HG03469 (cell line): Measurements from ENCODE around the gene B3GLCT.

Experiments used
- ATAC-seq: cut with Tn5 transposase; IDR thresholded peaks from one replicate; pipeline ENCODE4 v1.9.1; 2021; ENCODE audit warnings: mild to moderate bottlenecking, moderate library complexity, moderate number of reproducible peaks; ENCODE audit not compliant: unreplicated experiment

The B3GLCT gene

DNA sequence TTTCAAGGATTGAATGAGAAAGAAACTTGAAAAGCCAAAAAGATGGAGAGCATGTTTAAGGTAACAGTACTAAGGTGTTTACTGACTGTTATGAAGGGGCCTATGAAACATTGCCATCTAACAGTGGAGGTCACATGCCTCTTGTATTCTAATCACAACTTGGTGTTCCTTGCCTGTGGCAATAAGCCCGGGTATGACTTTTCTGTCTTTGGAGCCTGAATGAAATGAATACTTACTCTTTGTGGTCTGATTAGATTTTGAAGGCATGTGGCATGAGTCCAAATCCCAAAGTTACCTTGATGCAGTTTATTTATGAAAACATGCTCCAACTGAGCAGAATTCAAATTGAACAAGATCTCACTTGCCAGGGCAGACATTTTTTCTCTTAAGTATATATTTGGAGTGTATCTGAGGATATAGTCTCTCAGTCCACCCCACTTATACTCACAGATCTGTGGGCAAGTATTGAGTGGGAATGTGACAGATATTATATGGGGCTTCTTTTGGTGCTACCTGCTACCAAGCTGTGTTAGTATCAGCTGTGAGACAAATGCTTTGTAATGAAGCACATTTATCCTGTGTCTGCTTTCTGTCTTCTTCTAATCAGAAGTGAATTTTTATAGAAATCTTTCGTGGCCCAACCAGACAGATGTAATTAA lies 67.5 kb downstream of the B3GLCT start:
- no peak for ATAC-seq

DNA sequence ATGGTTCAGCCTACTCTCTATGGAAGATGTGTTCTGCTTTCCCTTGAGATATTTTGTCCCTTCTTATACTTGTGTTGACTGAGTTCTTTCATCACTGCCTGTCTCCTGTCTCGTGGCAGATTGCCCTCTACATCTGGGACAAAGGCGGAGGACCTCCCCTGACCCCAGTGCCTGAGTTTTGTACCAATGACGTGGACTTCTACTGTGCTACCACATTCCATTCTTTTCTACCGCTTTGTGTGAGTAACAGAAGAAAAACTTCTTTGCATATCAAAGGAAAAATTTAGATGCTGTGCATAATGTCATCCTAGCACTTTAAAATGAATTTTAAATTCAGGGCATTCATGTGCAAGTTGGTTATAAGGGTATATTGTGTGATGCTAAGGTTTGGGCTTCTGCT lies 74.6 kb downstream of the B3GLCT start:
- no peak for ATAC-seq

DNA sequence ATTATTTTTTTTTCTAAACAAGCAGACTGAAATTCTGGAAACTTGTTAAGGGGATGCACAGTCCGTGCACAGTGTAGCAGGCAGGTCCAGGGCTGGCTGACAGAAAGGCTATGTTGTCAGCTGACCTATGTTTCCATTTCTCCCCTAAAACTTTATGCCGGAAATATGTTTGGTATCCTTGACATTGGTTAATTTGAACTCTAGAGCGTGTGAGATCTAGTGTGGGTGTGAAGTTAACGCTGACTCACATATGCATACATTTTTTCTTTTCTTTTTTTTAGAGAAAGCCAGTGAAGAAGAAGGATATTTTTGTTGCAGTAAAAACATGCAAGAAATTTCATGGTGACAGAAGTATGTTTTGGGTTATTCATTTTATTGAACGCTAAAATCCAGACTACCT lies 76.6 kb downstream of the B3GLCT start:
- ATAC-seq: no peak

DNA sequence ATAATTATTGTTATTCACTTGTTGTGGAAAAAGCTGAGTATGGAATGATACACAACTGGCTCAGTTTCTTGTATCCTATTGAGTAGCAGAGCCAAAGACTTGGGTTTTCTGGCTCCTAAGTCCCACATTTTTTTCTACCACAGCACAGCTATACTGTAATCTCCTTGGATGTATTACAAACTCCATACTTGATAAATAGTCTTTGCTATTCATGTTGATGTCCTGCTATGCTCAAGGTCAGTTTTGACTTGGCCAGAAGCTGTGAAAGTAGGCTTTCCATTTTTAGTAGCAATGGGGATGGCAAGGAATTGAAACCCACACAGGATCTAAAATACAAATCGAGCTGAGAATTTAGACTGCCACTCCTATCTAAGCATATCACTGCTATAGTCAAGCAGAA lies 79.1 kb downstream of the B3GLCT start:
- no peak for ATAC-seq

DNA sequence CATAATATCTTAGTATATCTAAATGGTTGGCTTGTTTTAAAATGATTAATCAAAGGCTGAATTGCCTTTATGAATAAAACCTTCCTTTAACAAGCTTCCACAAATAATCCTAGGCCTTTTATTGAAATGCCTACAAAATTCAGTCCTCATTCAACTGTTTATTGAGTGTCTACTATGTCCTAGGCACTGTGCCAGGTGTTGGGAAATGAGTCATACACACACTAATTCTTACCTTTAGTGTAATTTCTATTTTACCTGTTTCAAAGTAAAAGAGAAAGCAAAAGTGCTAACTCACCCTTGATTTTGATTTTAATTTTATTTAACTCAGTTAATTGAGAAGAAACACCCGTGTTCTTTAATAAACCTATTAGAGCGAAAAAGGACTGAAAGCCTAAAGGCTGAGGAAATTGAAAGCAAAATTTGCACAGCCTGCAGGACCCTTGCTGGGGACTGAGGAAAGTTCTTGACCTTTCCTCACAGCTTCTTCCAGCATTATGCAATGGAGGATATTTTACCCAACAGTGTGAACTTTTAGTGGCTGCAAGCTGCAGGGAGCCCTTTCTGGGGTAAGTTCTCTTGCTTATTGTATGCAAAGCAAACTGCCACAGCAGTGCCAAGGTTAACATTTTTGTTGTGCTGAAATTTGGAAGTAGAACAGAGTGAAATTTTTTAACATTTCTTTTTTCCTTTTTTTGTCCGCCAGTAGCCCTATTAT lies 83.1 kb downstream of the B3GLCT start:
- ATAC-seq: no peak

DNA sequence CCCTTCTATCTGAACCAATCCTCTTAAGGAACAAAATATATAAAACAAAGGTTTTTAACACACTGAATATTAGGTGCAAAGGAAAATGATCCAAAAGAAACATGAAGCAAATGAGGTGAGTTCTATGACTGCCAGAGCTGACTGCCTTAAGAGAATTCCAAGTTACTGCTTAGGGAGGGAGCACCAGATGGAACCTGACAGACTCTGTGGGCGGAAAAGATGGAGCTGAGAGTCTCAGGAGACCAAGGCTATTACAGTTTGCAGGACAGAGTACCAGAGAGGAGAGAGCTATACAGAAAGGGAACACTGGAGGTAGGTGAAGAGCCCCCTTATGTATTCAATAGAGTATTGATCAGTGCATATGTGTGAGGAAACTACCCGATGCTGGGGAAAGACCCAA lies 87.2 kb downstream of the B3GLCT start:
- no peak for ATAC-seq

DNA sequence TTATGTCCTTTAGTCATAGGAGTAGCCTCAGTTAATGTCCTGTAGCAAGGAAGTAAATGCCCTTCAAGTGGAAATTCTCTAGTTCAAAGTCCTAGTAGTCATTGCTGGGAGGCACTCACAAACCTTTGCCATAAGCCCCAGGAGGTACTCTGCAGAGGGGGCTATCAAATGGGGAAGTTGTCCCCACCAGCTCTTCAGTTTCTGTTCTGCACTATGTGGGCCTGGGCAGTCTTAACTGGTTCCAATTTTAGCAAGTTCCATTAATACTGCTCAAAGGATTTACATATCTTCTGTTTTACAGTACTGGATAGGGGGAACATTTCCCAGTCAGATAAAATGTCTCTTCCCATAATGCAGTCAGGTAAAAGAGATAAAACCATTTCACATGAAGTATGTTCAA lies 101.3 kb downstream of the B3GLCT start:
- no peak for ATAC-seq

DNA sequence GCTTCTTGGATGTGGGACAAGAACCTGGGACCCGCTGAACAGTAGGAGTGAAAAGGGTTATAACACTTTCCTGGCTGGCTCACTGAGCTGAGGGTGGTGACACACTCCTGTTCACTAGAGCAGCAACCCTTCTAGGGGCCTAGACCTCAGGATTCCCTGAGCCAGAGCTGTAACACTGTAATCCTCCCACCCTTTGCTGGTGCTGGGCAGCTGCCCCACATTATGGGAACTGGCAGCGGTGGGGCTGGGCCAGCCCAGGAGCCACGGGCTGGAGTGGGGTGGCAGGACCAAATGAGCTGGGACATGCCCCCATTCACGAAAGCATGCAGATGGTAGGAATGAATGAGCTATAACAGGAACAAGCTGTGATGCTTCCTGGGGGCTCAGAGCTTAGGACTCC lies 110.6 kb downstream of the B3GLCT start:
- ATAC-seq: no peak

DNA sequence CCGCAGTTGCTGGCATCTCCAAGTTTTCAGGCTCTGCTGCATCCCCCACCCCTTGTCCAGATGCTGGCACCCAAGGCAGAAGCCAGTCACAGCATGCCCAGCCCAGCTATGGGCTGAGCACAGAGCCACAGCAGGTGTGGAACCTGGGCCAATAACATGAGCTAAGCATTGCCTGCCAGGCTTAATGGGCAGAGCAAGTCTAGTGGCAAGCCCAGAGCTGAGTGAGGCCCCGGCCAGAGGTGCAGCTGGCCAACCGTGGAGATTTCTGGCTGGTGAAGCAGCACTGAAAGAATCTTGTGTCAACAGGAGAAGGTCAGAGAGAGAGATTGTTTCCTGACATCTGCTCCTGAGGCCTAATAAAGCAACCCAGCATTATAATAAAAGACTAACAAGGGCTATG lies 111.0 kb downstream of the B3GLCT start:
- ATAC-seq: no peak

DNA sequence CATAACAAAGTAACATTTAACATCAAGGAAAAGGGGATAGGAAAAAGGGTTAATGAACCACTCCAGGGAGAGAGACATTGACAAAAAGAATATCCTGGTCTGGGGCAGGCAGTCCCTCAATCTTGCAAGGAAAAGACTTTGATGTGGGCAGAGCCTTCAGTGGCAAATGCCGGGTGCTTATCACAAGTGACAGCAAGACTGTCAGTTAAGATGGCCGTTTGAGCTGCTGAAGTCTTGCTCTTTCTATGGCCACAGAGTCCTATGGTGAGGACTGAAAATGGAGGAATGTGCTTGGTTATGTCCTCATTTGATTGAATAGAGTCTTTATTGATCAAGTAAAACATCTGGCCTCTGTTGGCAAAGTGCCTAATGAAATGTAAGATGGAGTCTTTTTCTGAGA lies 112.1 kb downstream of the B3GLCT start:
- no peak for ATAC-seq

DNA sequence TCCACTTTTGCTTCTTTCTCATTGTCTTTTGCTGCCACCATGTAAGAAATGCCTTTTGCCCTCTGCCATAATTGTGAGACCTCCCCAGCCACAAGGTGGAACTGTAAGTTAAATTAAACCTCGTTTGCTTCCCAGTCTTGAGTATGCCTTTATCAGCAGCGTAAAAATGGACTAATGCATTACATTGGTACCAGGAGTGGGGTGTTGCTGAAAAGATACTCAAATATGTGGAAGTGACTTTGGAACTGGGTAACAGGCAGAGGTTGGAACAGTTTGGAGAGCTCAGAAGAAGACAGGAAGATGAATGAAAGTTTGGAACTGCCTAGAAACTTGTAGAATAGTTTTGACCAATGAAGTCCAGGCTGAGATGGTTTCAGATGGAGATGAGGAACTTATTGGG lies 115.2 kb downstream of the B3GLCT start:
- ATAC-seq: no peak

DNA sequence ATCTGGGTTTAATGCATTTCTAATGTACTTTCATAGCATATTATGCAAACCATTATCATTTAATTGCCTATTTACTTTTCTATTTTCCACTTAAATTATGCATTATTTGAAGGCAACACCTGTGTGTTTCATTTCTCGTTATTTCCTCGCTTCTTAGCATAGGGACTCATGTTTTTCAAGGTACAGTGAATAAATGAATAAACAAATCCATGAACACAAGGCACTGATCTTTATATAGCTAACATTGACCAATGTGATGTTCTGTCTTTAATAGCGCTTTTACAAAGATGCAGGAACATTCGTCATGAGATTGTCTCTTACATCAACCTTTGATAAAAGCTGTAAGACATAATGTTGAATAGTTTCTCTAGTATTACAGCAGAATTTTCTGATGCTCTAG lies 121.2 kb downstream of the B3GLCT start:
- ATAC-seq: no peak

DNA sequence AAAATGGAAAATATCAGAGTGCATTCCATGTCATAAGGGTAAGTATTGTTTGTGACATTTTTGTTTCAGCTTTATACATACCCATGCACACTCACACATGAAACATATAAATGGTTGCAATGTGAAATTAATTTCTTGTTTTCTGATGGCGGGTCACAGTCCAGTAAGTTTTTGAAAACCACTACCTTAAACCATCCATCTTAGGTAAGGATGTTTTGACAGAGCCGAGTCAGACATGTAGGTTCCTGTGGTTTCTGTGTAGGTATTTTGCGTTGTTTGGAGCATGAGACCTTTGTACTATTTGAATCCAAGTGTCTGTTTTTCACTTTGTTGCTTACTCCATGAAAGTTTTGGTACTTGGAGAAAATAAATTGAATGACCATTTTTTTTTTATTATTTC lies 121.7 kb downstream of the B3GLCT start:
- ATAC-seq: no peak

DNA sequence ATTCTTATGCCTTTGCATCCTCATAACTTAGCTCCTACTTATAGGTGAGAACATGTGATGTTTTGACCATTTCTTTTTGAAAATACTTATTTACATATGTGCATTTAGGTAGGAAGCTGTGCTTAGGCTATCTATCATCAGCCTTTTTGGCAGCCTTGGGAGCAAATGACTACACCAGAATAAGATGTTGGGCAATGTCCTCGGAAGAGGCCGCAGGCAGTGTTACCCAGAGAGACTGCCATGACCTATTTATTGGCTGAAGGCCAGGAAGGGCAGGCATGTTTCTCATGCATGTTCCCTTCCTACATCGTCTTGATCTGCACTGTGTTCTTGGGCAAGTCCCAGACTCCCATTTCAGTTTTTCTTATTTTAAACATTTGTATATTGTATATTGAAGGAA lies 122.3 kb downstream of the B3GLCT start:
- no peak for ATAC-seq

DNA sequence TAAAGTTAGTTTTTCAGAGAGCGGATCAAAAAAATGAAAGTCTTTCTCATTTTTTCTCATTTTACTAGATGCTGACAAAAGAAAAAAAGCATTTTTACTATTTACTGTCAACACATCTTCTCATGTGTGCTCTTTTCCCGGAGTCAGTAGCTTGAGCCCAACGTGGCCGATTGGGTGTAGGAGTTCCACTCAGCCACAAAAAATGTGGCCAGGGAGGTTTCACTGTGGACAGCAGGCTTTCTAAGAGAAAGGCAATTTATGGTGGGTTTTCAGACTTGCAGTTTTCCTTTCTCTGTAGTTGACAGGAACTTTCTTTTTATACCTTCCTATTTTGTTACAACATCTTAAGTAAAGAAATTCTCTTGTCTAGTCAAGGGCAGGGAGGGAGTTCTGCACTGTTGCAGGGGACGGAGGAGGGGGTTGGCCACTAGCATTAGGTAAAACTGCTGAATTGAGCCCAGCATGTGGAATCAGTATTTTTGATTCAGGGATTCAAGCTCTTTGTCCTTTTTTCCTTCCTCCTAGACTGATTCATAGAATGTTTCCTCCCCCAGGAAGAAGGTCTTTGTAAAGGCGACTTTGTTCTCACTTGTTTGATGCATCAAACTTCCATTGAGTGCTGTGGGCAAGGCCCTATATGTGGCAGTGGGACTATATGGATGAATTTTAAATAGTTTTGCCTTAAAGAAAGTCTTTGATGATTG lies 123.1 kb downstream of the B3GLCT start:
- ATAC-seq: no peak

DNA sequence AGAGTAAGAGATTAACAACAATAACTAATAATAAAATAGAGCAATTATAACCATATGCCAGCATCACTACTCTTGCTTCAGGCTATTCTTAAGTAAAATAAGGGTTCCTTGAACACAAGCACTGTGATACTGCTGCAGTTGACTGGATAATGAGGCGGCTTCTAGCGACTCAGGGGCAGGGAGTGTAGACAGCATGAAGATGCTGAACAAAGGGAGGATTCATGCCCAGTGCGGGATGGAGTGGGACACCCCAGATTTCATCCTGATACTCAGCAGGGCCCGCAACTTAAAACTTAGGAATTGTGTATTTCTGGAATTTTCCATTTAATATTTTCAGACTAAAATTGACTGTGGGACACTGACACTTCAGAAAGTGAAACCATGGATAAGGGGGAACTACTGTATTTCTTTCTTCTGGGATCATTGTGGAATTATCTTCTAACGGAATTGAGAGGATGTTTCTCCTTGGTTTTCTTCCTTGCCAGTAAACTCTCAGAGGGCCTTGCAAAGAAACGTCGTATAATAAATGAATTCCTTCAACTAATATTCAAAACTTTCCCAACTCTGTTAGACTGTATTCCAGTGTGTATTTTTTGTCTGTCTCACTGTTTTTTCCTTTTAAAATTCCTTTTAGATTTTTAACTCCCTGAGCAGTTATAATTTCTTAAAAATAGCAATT lies 127.5 kb downstream of the B3GLCT start:
- no peak for ATAC-seq

DNA sequence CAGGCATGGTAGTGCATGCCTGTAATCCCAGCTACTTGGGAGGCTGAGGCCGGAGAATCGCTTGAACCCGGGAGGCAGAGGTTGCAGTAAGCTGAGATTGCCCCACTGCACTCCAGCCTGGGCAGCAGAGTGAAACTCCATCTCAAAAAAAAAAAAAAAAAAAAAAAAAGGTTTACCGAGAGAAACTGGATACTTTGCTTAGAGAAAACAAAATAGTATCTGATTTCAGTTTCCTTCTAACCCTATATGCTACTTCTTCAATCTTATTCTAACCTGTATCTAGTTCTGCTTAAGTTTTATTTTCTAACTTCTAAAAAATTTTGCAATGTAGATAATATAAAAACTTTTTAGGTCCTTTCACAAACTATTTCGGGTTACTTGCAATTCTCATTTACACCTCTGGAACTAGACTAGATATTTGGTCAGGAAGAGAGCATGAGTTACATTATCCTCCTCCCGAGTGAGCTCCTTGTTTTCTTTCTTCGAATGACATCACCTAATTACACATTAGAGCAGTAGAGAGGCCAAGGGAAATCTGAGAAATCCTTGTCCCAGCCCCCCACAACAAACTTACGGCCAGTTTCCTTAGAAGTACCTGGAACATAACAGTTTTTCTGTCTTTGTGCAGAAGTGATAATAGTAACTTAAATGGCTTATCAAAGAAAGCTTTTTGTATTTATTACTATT lies 128.9 kb downstream of the B3GLCT start:
- ATAC-seq: no peak

DNA sequence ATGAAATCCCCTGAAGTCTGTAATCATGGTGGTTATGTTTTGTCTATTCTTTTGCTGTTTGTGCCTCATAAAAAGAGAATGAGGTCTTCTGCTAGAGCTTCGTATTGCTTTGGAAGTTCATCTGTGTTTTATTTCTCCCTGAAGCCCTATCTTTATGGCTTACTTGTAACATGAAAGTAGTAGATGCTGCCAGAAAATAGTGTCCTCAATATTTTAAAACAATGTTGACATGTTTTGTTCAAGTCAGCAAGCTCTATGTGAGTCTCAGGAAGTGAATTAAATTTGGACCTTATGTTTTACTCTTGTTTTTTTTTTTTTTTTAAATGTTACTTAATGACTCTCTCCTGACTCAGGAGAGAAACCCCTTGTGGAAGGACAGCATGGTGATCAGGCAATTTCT lies 130.5 kb downstream of the B3GLCT start:
- ATAC-seq: no peak

DNA sequence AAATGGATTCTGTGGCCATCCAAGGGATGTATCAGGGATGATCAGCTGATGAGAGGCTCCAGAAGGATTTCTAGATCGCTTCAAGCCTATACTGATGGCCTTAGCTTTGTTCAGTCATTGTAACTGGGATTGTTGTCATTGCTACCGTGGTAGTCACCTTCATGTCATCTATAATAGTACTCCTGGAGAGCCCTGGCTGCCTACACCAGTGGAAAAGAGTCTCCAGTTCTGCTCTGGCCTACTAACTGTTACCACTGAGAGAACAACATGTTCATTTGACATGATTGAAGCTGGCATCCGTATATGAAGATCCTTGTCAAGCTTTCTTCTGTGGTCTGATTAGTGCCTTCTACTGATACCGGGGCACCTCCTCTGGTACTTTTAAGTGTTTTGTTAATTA lies 131.3 kb downstream of the B3GLCT start:
- no peak for ATAC-seq

DNA sequence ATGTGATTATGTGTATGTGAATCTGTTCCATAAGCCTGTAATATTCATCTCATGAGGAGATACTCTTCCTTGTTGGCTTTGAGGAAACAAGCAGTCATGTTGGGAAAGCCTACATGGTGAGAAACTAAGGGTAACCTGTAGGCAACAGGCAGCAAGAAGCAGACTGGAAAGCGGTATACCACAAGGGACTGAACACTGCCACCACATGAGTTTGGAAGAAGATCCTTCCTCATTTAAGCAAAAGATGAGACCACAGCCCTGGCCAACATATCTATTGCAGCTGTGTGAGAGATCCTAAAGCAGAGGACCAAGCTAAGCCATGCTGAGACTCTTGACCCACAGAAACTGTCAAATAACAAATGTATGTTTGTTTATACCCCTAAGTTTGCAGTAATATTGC lies 134.8 kb downstream of the B3GLCT start:
- no peak for ATAC-seq

DNA sequence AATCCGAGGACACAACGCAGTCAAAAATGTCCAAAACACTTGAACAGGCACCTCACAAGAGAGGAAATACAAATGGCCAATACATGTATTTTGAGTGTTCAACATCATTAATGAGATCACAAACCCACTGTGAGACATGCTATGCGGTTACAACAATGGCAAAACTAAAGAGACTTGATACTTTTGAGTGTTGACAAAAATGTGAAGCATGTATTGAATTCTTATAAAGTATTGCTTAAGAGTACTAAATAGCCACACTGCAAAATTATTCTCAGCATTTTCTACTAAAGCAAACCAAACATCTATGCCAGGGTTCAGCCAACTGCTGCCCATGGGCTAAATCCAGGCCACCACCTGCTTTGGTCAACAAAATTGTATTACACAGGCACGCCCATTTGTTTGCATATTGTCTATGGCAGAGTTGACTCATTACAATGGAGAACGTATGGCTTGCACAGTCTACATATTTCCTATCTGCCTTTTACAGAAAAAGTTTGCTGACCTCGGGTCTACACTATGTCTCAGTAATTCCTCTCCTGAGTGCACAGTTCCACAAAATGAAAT lies 135.3 kb downstream of the B3GLCT start:
- ATAC-seq: no peak
